GM19372 (cell line): Measurements from ENCODE around the gene MACO1.
"Not testable (repeated sequence)": the region's sequence is repeated elsewhere in the genome, so short reads cannot be mapped to it uniquely, and the experiment has no call there.

Experiments
- ATAC-seq: cut with Tn5 transposase; IDR thresholded peaks from one replicate; pipeline ENCODE4 v1.9.1; 2021; ENCODE audit warnings: mild to moderate bottlenecking, low read depth, moderate library complexity; ENCODE audit not compliant: unreplicated experiment

MACO1 gene

GRCh38 chr1:25430073-25430966 lies at the start of gene MACO1:
Gene MACO1, plus strand, starts transcription at chr1:25430897. Its CDS starts 202 bp downstream, at chr1:25431099.
- ATAC-seq = peak; percentile 86

- not testable (repeated sequence) for ATAC-seq
Measured at GRCh38 chr1:25382543-25382942, 48.2 kb upstream of the MACO1 start.

- not testable (repeated sequence) for ATAC-seq
Measured at GRCh38 chr1:25383090-25383489, 47.6 kb upstream of the MACO1 start.

- not testable (repeated sequence) for ATAC-seq
Measured at GRCh38 chr1:25383875-25384274, 46.8 kb upstream of the MACO1 start.

- not testable (repeated sequence) for ATAC-seq
Measured at GRCh38 chr1:25387096-25387495, 43.6 kb upstream of the MACO1 start.

GRCh38 chr1:25388691-25389090 lies 42.0 kb upstream of the MACO1 start:
- not testable (repeated sequence) for ATAC-seq

GRCh38 chr1:25389721-25390120 lies 41.0 kb upstream of the MACO1 start:
- not testable (repeated sequence) for ATAC-seq

GRCh38 chr1:25392841-25393240 lies 37.9 kb upstream of the MACO1 start:
- ATAC-seq = no peak

- ATAC-seq = not testable (repeated sequence)
Measured at GRCh38 chr1:25397549-25397948, 33.1 kb upstream of the MACO1 start.

- ATAC-seq = not testable (repeated sequence)
Measured at GRCh38 chr1:25398079-25398478, 32.6 kb upstream of the MACO1 start.

- ATAC-seq = not testable (repeated sequence)
Measured at GRCh38 chr1:25402947-25403803, 27.5 kb upstream of the MACO1 start.

- ATAC-seq = not testable (repeated sequence)
Measured at GRCh38 chr1:25405731-25406305, 24.9 kb upstream of the MACO1 start.

GRCh38 chr1:25409641-25410427 lies 20.9 kb upstream of the MACO1 start:
- ATAC-seq = not testable (repeated sequence)

- ATAC-seq = not testable (repeated sequence)
Measured at GRCh38 chr1:25412872-25413623, 17.6 kb upstream of the MACO1 start.

- not testable (repeated sequence) for ATAC-seq
Measured at GRCh38 chr1:25414157-25414556, 16.5 kb upstream of the MACO1 start.

GRCh38 chr1:25414578-25414977 lies 16.1 kb upstream of the MACO1 start:
- ATAC-seq = not testable (repeated sequence)

GRCh38 chr1:25417280-25417679 lies 13.4 kb upstream of the MACO1 start:
- ATAC-seq = not testable (repeated sequence)

GRCh38 chr1:25419339-25419738 lies 11.4 kb upstream of the MACO1 start:
- ATAC-seq = not testable (repeated sequence)

- not testable (repeated sequence) for ATAC-seq
Measured at GRCh38 chr1:25420715-25421114, 10.0 kb upstream of the MACO1 start, which contains the start of gene RHCE. Gene RHCE, minus strand, starts transcription at chr1:25420825. Its CDS starts 39 bp downstream, at chr1:25420786.
